CD4-positive, alpha-beta memory T cell (primary cell): ENCODE results near the gene ATP10A. TPM values are rescaled to one million over a fixed set of nuclear protein-coding genes. Genes with fewer than 3 reads are reported as not detected.

ENCODE experiments used
- CTCF ChIA-PET: fragments of 350-600 bp; sonication (Branson Sonifier 250); formaldehyde crosslinking; loops from one replicate; lab custom pipeline; 2021; ENCODE audit warnings: inconsistent platforms; ENCODE audit not compliant: partially characterized antibody; lab: Charles Lee
- POLR2A ChIA-PET: fragments of 350-600 bp; sonication (Branson Sonifier 250); formaldehyde crosslinking; loops from one replicate; lab custom pipeline; 2021; ENCODE audit not compliant: partially characterized antibody; lab: Charles Lee
- DNase-seq, 5 donors: peaks; one replicate each; pipeline versions ENCODE4 v3.0.0 to v3.0.0-alpha.2; 2020 to 2022; ENCODE audit warnings: mixed read lengths in 1 of 5
- H3K27ac ChIP-seq: one replicate; pipeline ENCODE4 v1.7.0; 2013; ENCODE audit warnings: low read depth, low read length
- H3K27me3 ChIP-seq: 2 replicates; pipeline ENCODE4 v1.7.0; 2013; ENCODE audit warnings: mild to moderate bottlenecking, low read length, moderate library complexity; ENCODE audit not compliant: insufficient read depth
- H3K36me3 ChIP-seq: 2 replicates; pipeline ENCODE4 v1.7.0; 2013; ENCODE audit warnings: mild to moderate bottlenecking, low read length, moderate library complexity; ENCODE audit not compliant: insufficient read depth
- H3K4me1 ChIP-seq: 2 replicates; pipeline ENCODE4 v1.7.0; 2013; ENCODE audit warnings: mild to moderate bottlenecking, low read length, moderate library complexity; ENCODE audit not compliant: insufficient read depth
- H3K4me3 ChIP-seq, 2 donors: one replicate each; pipeline ENCODE4 v1.7.0; 2013; ENCODE audit warnings: low read length in 2 of 2, mild to moderate bottlenecking in 1 of 2
- H3K9me3 ChIP-seq, 2 donors: one replicate each; pipeline ENCODE4 v1.7.0; 2013; ENCODE audit warnings: low read length in 2 of 2, control low read depth in 1 of 2; ENCODE audit not compliant: control insufficient read depth in 1 of 2
- H3K27ac Mint-ChIP-seq, 7 donors: one replicate each; pipeline ENCODE4 v1.8.0; 2020 to 2021; ENCODE audit warnings: mixed read lengths in 7 of 7, mild to moderate bottlenecking in 6 of 7, inconsistent platforms in 3 of 7, moderate library complexity in 3 of 7
- H3K27me3 Mint-ChIP-seq, 2 donors: one replicate each; pipeline ENCODE4 v1.8.0; 2020 to 2021; ENCODE audit warnings: mixed read lengths in 2 of 2
- H3K36me3 Mint-ChIP-seq, 2 donors: one replicate each; pipeline ENCODE4 v1.8.0; 2020 to 2021; ENCODE audit warnings: mixed read lengths in 2 of 2, inconsistent platforms in 1 of 2, mild to moderate bottlenecking in 1 of 2
- H3K4me1 Mint-ChIP-seq, 4 donors: one replicate each; pipeline ENCODE4 v1.8.0; 2020 to 2021; ENCODE audit warnings: mixed read lengths in 4 of 4, mild to moderate bottlenecking in 1 of 4
- H3K4me3 Mint-ChIP-seq, 8 donors: one replicate each; pipeline ENCODE4 v1.8.0; 2020 to 2021; ENCODE audit warnings: mixed read lengths in 8 of 8, mild to moderate bottlenecking in 7 of 8, moderate library complexity in 6 of 8, inconsistent platforms in 3 of 8
- H3K9me3 Mint-ChIP-seq, 8 donors: one replicate each; pipeline ENCODE4 v1.8.0; 2020 to 2021; ENCODE audit warnings: mixed read lengths in 8 of 8, mild to moderate bottlenecking in 5 of 8, inconsistent platforms in 3 of 8, moderate library complexity in 1 of 8
- intact Hi-C: fragments of 100-400 bp; cut with micrococcal nuclease; formaldehyde crosslinking; loops from one replicate; pipeline ENCODE4 v1.15.1; 2023
- polyA plus RNA-seq, 2 donors: library from polyadenylated mRNA; unstranded; fragments of 300-500 nt; fragmentation: Illumina TruSeq; gene quantifications; one replicate each; pipeline ENCODE4 v1.2.3, GENCODE V29; 2021
- total RNA-seq, 2 experiments: library from RNA; stranded (reverse); gene quantifications; one replicate each; pipeline ENCODE4 v1.2.3, GENCODE V29; 2021

ATP10A gene
- total and polyA plus RNA-seq, 4 experiments from 2014 or later, result 2.7 to 51.1 (median 29.7) TPM

DNA sequence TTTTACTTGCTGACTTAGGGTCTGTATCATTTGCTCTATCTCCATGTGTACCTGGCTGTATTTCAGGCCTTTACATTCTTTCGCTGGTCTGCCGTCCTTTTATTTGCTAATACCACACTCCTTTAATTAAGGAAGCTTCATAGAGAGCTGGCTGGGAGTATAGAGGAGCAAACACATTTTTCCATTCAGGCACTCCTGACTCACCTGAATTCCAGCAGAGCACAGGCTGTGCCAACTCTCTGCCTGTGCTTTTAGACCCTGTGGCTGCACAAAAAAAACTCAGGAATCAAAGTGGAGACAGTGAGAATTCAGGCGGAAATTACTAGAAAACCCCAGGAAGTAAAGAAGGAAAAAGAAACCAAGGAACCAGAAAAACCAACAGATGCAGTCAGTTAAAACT is 29.0 kb upstream of the ATP10A start:
- Mint-ChIP-seq H3K4me3 (no peak overlapping the region), H3K9me3 (peaks cover 0 to 4% (median 0%) of the 10 kb centered on the region in 8 donors), H3K27me3 (peaks cover 0 to 6% of the 10 kb centered on the region in 2 donors), H3K4me1 (no peaks in the 10 kb centered on the region), H3K27ac (no peak overlapping the region), H3K36me3 (no peaks in the 10 kb centered on the region)
- ChIA-PET POLR2A (no interaction called here), CTCF (no interaction called here)
- no peaks in the 10 kb centered on the region for H3K36me3 ChIP-seq
- no peaks in the 10 kb centered on the region for H3K9me3 ChIP-seq
- intact Hi-C loops, result no loop called here
- DNase-seq, result no peak
- no peaks in the 10 kb centered on the region for H3K27me3 ChIP-seq
- no peak overlapping the region for H3K27ac ChIP-seq
- no peaks in the 10 kb centered on the region for H3K4me1 ChIP-seq
- H3K4me3 ChIP-seq, result no peak overlapping the region

DNA sequence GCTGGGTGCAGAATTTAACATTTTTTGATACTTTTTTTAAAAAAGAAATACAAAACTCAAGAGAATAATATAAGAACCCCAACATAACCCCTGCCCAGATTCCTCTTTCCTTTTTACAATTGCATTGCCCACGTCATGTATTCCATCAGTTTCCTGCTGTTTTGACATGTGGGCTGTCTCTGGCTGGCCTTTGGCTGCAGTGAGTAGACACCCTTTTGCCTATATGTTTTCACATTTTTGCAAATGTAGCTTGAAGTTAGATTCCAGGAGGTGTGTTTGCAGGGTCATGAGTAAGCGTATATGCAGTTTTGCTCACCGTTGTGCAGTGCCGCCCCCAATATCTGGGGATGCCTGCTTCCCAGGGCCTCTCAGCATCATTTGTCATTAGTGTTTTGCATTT is 28.0 kb upstream of the ATP10A start:
- no peaks in the 10 kb centered on the region for H3K4me1 ChIP-seq
- no peak for DNase-seq
- H3K4me3 ChIP-seq, result no peak overlapping the region
- no peak overlapping the region for H3K27ac Mint-ChIP-seq
- peaks cover 0 to 4% (median 0%) of the 10 kb centered on the region in 8 donors for H3K9me3 Mint-ChIP-seq
- no peaks in the 10 kb centered on the region for H3K27me3 ChIP-seq
- intact Hi-C loops, result no loop called here
- ChIA-PET CTCF (interaction anchor here (1.0 kb wide), 1 partner anchor 107 kb away, joined by 3 read pairs; no protein-coding TSS in a partner anchor), POLR2A (no interaction called here)
- peaks cover 0 to 6% of the 10 kb centered on the region in 2 donors for H3K27me3 Mint-ChIP-seq
- no peaks in the 10 kb centered on the region for H3K36me3 Mint-ChIP-seq
- H3K36me3 ChIP-seq, result no peaks in the 10 kb centered on the region
- no peaks in the 10 kb centered on the region for H3K9me3 ChIP-seq
- no peak overlapping the region for H3K27ac ChIP-seq
- no peaks in the 10 kb centered on the region for H3K4me1 Mint-ChIP-seq
- H3K4me3 Mint-ChIP-seq, result no peak overlapping the region

DNA sequence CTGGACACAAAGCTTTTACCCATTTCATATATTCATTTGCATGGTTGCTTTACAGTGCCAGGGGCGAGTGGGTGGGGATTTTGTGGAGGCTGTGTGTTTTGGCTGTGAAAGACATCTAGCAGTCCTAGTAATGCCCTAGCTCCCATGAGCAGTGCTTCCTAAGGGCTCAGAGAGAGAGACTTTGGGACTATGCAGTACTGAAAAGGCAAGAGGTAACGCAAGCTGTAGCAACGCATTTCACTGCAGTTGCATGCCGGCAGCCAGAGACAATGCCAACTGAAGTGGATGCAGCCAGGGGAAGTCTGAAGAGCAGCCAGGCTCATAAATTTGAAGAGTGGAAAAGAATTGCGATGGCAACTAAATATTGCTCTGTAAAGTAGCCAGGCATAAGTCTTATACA is 27.4 kb upstream of the ATP10A start:
- intact Hi-C loops, result no loop called here
- ChIA-PET CTCF (interaction anchor here (1.0 kb wide), 1 partner anchor 107 kb away, joined by 3 read pairs; no protein-coding TSS in a partner anchor), POLR2A (no interaction called here)

DNA sequence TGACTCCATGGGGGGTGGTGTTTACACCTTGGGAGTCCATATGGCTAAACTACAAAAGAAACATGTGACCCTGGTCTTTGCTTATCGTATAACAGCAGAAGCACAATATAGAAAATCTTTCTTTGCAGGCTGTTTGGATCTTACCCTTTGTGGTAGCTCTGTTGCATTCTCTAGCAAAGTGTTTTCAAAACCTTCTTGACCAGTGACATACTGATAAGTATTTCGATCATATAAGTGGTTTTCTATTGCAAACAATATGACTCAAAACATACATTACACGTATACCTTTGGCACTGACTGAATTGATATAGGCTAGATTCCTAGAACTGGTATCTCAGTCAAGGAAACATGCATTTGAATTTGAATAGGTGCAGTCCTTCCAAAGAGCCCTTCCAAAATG is 24.7 kb upstream of the ATP10A start:
- H3K9me3 ChIP-seq, result no peaks in the 10 kb centered on the region
- H3K4me1 ChIP-seq, result no peaks in the 10 kb centered on the region
- no peaks in the 10 kb centered on the region for H3K9me3 Mint-ChIP-seq
- no peak overlapping the region for H3K4me3 ChIP-seq
- H3K27me3 ChIP-seq, result no peaks in the 10 kb centered on the region
- ChIA-PET CTCF (no interaction called here), POLR2A (no interaction called here)
- no peak overlapping the region for H3K27ac Mint-ChIP-seq
- no peaks in the 10 kb centered on the region for H3K4me1 Mint-ChIP-seq
- H3K27ac ChIP-seq, result no peak overlapping the region
- intact Hi-C loops, result no loop called here
- no peaks in the 10 kb centered on the region for H3K36me3 Mint-ChIP-seq
- H3K27me3 Mint-ChIP-seq, result peaks cover 0 to 6% of the 10 kb centered on the region in 2 donors
- no peak overlapping the region for H3K4me3 Mint-ChIP-seq
- no peak for DNase-seq
- no peaks in the 10 kb centered on the region for H3K36me3 ChIP-seq

More for the DNA sequence above, 27.4 kb upstream of the ATP10A start:
- Histone ChIP-seq H3K27me3 (no peaks in the 10 kb centered on the region), H3K9me3 (no peaks in the 10 kb centered on the region), H3K36me3 (no peaks in the 10 kb centered on the region), H3K27ac (no peak overlapping the region), H3K4me1 (no peaks in the 10 kb centered on the region), H3K4me3 (no peak overlapping the region)
- Mint-ChIP-seq H3K36me3 (no peaks in the 10 kb centered on the region), H3K27me3 (peaks cover 0 to 6% of the 10 kb centered on the region in 2 donors), H3K4me3 (no peak overlapping the region), H3K27ac (no peak overlapping the region), H3K9me3 (peaks cover 0 to 4% (median 0%) of the 10 kb centered on the region in 8 donors), H3K4me1 (no peaks in the 10 kb centered on the region)
- DNase-seq, result no peak

DNA sequence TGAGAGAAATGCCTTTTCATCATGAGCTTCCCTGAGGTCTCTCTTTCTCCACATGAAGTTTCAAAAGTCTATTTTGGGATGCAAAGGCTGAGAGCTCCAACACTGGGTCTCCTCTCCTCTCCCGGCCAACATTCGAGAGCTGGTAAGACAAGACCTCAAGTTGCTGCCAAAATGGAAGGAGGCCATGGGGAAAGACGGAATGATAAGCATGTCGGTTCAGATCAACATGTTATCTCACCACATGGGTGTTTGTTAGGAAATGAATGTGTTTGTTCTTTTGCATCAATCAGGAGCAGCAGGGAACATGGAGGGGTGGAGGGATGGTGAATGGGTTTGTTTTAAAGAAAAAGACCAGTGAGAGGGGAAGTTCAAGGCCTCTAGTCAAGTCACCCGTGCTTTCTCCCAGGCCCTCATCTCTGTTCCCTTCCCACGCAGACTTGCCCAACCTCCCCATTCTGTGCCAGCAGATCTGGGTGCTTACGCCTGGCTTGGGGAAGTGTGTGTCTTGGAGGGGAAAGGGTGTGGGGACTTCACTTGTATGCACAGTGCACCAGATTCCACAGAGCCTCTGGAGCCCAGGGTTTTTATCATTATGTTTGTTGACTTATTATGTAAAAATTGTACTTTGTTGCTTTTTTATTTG is 23.5 kb upstream of the ATP10A start:
- ChIA-PET CTCF (no interaction called here), POLR2A (no interaction called here)
- H3K4me1 Mint-ChIP-seq, result no peaks in the 10 kb centered on the region
- no peaks in the 10 kb centered on the region for H3K4me1 ChIP-seq
- H3K4me3 Mint-ChIP-seq, result no peak overlapping the region
- no peaks in the 10 kb centered on the region for H3K27me3 ChIP-seq
- no peak overlapping the region for H3K4me3 ChIP-seq
- H3K27me3 Mint-ChIP-seq, result peaks cover 0 to 6% of the 10 kb centered on the region in 2 donors
- H3K9me3 ChIP-seq, result no peaks in the 10 kb centered on the region
- intact Hi-C loops, result no loop called here
- H3K27ac ChIP-seq, result no peak overlapping the region
- H3K36me3 Mint-ChIP-seq, result no peaks in the 10 kb centered on the region
- H3K9me3 Mint-ChIP-seq, result no peaks in the 10 kb centered on the region
- no peak overlapping the region for H3K27ac Mint-ChIP-seq
- DNase-seq, result no peak
- H3K36me3 ChIP-seq, result no peaks in the 10 kb centered on the region

DNA sequence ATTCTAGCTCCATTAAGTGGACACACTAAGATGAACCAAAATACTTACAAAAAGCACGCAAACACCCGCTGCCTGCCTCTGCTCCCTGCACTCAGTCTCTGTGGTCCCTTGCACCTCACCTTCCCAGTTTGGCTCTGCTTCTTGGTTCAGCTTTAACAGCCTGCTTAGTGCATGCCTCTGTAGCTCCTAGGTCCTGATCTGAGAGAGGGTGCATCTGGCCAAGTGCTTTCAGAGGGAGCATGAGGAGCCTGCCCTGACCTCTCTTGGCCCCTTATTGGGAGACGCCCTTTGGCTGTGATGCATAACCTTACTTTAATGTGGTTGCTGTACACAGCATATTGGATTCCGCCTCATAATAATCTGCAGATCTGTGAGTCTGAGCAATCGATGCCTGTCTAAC is 21.2 kb upstream of the ATP10A start:
- H3K36me3 ChIP-seq, result no peaks in the 10 kb centered on the region
- ChIA-PET POLR2A (no interaction called here), CTCF (interaction anchor here (0.6 kb wide), 1 partner anchor 100 kb away, joined by 3 read pairs; no protein-coding TSS in a partner anchor)
- Mint-ChIP-seq H3K4me1 (no peaks in the 10 kb centered on the region), H3K9me3 (no peaks in the 10 kb centered on the region), H3K27ac (no peak overlapping the region), H3K4me3 (no peak overlapping the region), H3K36me3 (no peaks in the 10 kb centered on the region), H3K27me3 (no peaks in the 10 kb centered on the region)
- no peaks in the 10 kb centered on the region for H3K4me1 ChIP-seq
- H3K9me3 ChIP-seq, result no peaks in the 10 kb centered on the region
- intact Hi-C loops, result no loop called here
- no peak overlapping the region for H3K27ac ChIP-seq
- DNase-seq, result no peak
- H3K27me3 ChIP-seq, result no peaks in the 10 kb centered on the region
- no peak overlapping the region for H3K4me3 ChIP-seq

DNA sequence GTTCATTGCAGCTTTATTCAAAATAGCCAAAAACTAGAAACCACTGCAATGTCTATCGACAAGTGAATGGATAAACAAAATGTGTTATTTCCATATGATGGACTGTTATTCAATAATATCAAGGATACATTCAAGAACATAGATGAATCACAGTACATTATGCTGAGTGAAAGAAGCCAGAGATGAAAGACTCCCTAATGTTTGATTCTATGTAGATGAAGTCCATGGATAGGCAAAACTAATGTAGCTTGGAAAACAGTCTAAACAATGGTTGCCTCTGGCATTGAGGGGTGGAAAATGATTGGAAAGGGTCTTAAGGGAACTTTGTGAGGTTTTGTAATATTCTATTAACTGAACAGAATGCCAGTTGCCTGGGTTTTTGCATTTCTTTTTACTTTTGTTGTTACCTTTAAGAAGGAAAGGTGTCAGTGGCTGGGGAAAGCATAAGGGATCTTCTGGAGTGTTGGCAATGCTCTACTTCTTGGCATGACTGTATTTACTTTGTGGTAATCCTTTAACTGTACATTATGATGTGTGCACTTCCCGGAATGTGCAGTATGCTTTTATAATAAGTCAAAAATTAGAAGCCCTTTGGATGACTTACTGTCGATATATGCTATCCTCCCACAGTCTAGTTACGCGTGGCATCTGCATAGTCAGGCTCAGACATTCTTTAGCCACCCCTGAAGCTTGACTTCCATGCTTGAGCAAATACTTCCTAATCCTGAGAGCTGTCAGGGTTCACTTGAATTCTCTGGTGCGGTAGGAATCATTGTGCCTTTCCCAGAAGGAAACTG is 20.5 kb upstream of the ATP10A start:
- POLR2A ChIA-PET, result no interaction called here
- Histone ChIP-seq H3K4me3 (no peak overlapping the region), H3K4me1 (no peaks in the 10 kb centered on the region), H3K9me3 (no peaks in the 10 kb centered on the region), H3K27me3 (no peaks in the 10 kb centered on the region), H3K36me3 (no peaks in the 10 kb centered on the region), H3K27ac (no peak overlapping the region)
- H3K4me1 Mint-ChIP-seq, result no peaks in the 10 kb centered on the region
- intact Hi-C loops, result loop anchor here (2.0 kb wide), 1 partner anchor 19 kb away; no protein-coding TSS in a partner anchor
- CTCF ChIA-PET, result no interaction called here
- H3K9me3 Mint-ChIP-seq, result no peaks in the 10 kb centered on the region
- no peaks in the 10 kb centered on the region for H3K27me3 Mint-ChIP-seq
- H3K36me3 Mint-ChIP-seq, result no peaks in the 10 kb centered on the region
- no peak for DNase-seq
- no peak overlapping the region for H3K27ac Mint-ChIP-seq
- no peak overlapping the region for H3K4me3 Mint-ChIP-seq
